ENCODE measurements around the gene CFAP73. TPM values are rescaled to one million over a fixed set of nuclear protein-coding genes. Genes with fewer than 3 reads are reported as not detected.

CFAP73 gene
- polyA plus RNA-seq, 4 donors: 0.27 to 3.0 (median 0.75) TPM

GRCh38 chr12:113207613-113208040 is 58.1 kb downstream of the CFAP73 start:
- no peak for DNase-seq (ENCODE audit: low read depth in 4 of 4, low spot score in 3 of 4)

- DNase-seq (ENCODE audit: low read depth in 4 of 4, low spot score in 3 of 4): no peak
Observed at GRCh38 chr12:113208041-113208934, 58.8 kb downstream of the CFAP73 start.

Other genes with a start within 250 kb of the CFAP73 start
- 10 to 100 TPM; 10.2 to 15.4 (median 12.7) TPM for gene OAS1, start 242.8 kb upstream of the CFAP73 start, polyA plus RNA-seq (ENCODE audit: insufficient read length in 4 of 4)
- gene OAS3, start 211.2 kb upstream of the CFAP73 start, polyA plus RNA-seq (ENCODE audit: insufficient read length in 4 of 4): 10 to 100 TPM in 1 of 4 donors, 1 to 10 TPM in 3; 8.6 to 11.6 (median 9.5) TPM
- gene OAS2, start 171.2 kb upstream of the CFAP73 start, polyA plus RNA-seq (ENCODE audit: insufficient read length in 4 of 4): 1 to 10 TPM; 5.6 to 8.0 (median 6.8) TPM
- gene DTX1, start 93.0 kb upstream of the CFAP73 start, polyA plus RNA-seq (ENCODE audit: insufficient read length in 4 of 4): 10 to 100 TPM in 3 of 4 donors, 1 to 10 TPM in 1; 3.9 to 16.0 (median 11.6) TPM
- gene RASAL1, start 14.0 kb upstream of the CFAP73 start, polyA plus RNA-seq (ENCODE audit: insufficient read length in 4 of 4): 10 to 100 TPM in 1 of 4 donors, 1 to 10 TPM in 2, under 1 TPM in 1; 0.16 to 15.4 (median 7.8) TPM
- gene DDX54, start 35.8 kb downstream of the CFAP73 start, polyA plus RNA-seq (ENCODE audit: insufficient read length in 4 of 4): 10 to 100 TPM; 40.3 to 96.0 (median 66.4) TPM
- 10 to 100 TPM; 11.6 to 20.7 (median 14.1) TPM for gene RITA1, start 36.0 kb downstream of the CFAP73 start, polyA plus RNA-seq (ENCODE audit: insufficient read length in 4 of 4)
- gene TPCN1, start 71.7 kb downstream of the CFAP73 start, polyA plus RNA-seq (ENCODE audit: insufficient read length in 4 of 4): 10 to 100 TPM; 20.4 to 46.8 (median 30.1) TPM
- gene SLC8B1, start 185.4 kb downstream of the CFAP73 start, polyA plus RNA-seq (ENCODE audit: insufficient read length in 4 of 4): 10 to 100 TPM; 13.2 to 19.4 (median 13.5) TPM
- 10 to 100 TPM; 17.1 to 28.0 (median 23.0) TPM for gene PLBD2, start 208.9 kb downstream of the CFAP73 start, polyA plus RNA-seq (ENCODE audit: insufficient read length in 4 of 4)

Measured in left renal pelvis (tissue), 4 donors.